Endothelial cell of umbilical vein (primary cell): ENCODE data around the gene LRP1. TPM values are rescaled to one million over a fixed set of nuclear protein-coding genes. Genes with fewer than 3 reads are reported as not detected.

Source experiments
- BruUV-seq: library from RNA; stranded (reverse); fragments of 400-500 nt; replicated peaks from 2 replicates; lab custom pipeline; 2021; lab: Mats Ljungman, UMichigan
- CTCF ChIA-PET: fragments of 300-600, 350-600 bp; sonication (Branson Sonifier 250); formaldehyde crosslinking; loops from one replicate; lab custom pipeline; 2021; ENCODE audit warnings: antibody characterized with exemption, inconsistent platforms; lab: Charles Lee
- POLR2A ChIA-PET: fragments of 300-600, 350-600 bp; sonication (Branson Sonifier 250); formaldehyde crosslinking; loops from one replicate; lab custom pipeline; 2021; ENCODE audit warnings: antibody characterized with exemption, inconsistent platforms; lab: Charles Lee
- DNase-seq: peaks from one replicate; pipeline ENCODE4 v3.0.0-alpha.2; 2011; ENCODE audit warnings: low read depth, low spot score
- FAIRE-seq: peaks from 2 replicates; lab custom pipeline; 2011; peaks lifted over from hg19 to GRCh38; lab: Jason Lieb, UNC
- H2AFZ ChIP-seq: 2 replicates; pipeline ENCODE4 v1.6.0; 2012; ENCODE audit warnings: low read depth, low read length, control low read depth, inconsistent platforms
- H3K27ac ChIP-seq: 2 replicates; pipeline ENCODE4 v1.5.1; 2011; ENCODE audit warnings: low read depth, mild to moderate bottlenecking, control low read depth, low read length, moderate library complexity; ENCODE audit not compliant: insufficient read depth
- H3K27me3 ChIP-seq, 2 experiments: 2 replicates each; pipeline versions ENCODE4 v1.6.0 to v1.6.1; 2011; ENCODE audit warnings: low read length in 2 of 2, mixed read lengths in 1 of 2; ENCODE audit not compliant: control insufficient read depth in 2 of 2, insufficient read depth in 2 of 2
- H3K36me3 ChIP-seq, 2 experiments: 2 replicates in 1 of 2; 3 replicates in 1 of 2; pipeline ENCODE4 v1.5.1; 2011; ENCODE audit warnings: low read length in 2 of 2, mild to moderate bottlenecking in 1 of 2, moderate library complexity in 1 of 2; ENCODE audit not compliant: control insufficient read depth in 2 of 2, insufficient read depth in 2 of 2; ENCODE audit errors: extremely low read depth in 1 of 2
- H3K4me1 ChIP-seq: 3 replicates; pipeline ENCODE4 v1.5.1; 2011; ENCODE audit warnings: mild to moderate bottlenecking, low read length; ENCODE audit not compliant: control insufficient read depth, insufficient read depth; ENCODE audit errors: extremely low read depth
- H3K4me2 ChIP-seq: 2 replicates; pipeline ENCODE4 v1.6.1; 2011; ENCODE audit warnings: low read length, control low read depth, mixed read lengths; ENCODE audit not compliant: insufficient read depth
- H3K4me3 ChIP-seq, 3 experiments: fragments of 200-600 bp in 1 of 3; sonication (generic), shearing (Covaris generic) in 1 of 3; replicated peaks in 1 of 3; 2 replicates each; pipeline ENCODE4 v1.5.1; 2011 to 2016; ENCODE audit warnings: control low read depth in 3 of 3, low read length in 3 of 3, mild to moderate bottlenecking in 2 of 3, inconsistent platforms in 1 of 3, low read depth in 1 of 3, moderate library complexity in 1 of 3; ENCODE audit not compliant: insufficient read depth in 1 of 3
- H3K79me2 ChIP-seq: 2 replicates; pipeline ENCODE4 v1.6.0; 2012; ENCODE audit warnings: low read length, inconsistent platforms; ENCODE audit not compliant: control insufficient read depth, insufficient read depth
- H3K9ac ChIP-seq: replicated peaks from 2 replicates; pipeline ENCODE3; 2011; ENCODE audit warnings: low read length, control low read depth; ENCODE audit not compliant: insufficient read depth; ENCODE audit errors: extremely low read depth
- H3K9me1 ChIP-seq: replicated peaks from 3 replicates; pipeline ENCODE4 v1.6.0; 2011; ENCODE audit warnings: mild to moderate bottlenecking, low read length; ENCODE audit not compliant: control insufficient read depth, insufficient read depth; ENCODE audit errors: extremely low read depth
- H3K9me3 ChIP-seq: replicated peaks from 2 replicates; pipeline ENCODE4 v1.5.1; 2012; ENCODE audit warnings: low read length, inconsistent platforms; ENCODE audit not compliant: control insufficient read depth, insufficient read depth
- H4K20me1 ChIP-seq: replicated peaks from 2 replicates; pipeline ENCODE3; 2011; ENCODE audit warnings: mild to moderate bottlenecking, low read length; ENCODE audit not compliant: control insufficient read depth, insufficient read depth; ENCODE audit errors: extremely low read depth
- EZH2 ChIP-seq: IDR thresholded peaks from 2 replicates; pipeline ENCODE4 v1.6.1; 2012; ENCODE audit warnings: borderline replicate concordance, low read depth, mild to moderate bottlenecking, moderate library complexity, low read length, inconsistent platforms; ENCODE audit not compliant: severe bottlenecking
- FOS ChIP-seq: IDR thresholded peaks from 2 replicates; pipeline ENCODE4 v1.6.1; 2011; ENCODE audit warnings: mild to moderate bottlenecking, low read length, moderate library complexity, borderline replicate concordance; ENCODE audit not compliant: insufficient read depth
- GATA2 ChIP-seq: IDR thresholded peaks from 2 replicates; pipeline ENCODE4 v1.7.0; 2011; ENCODE audit warnings: low read depth, mild to moderate bottlenecking, moderate library complexity, mixed read lengths, low read length; ENCODE audit not compliant: insufficient read length, insufficient read depth
- JUN ChIP-seq: IDR thresholded peaks from 2 replicates; pipeline ENCODE4 v1.6.1; 2011; ENCODE audit warnings: borderline replicate concordance, low read depth; ENCODE audit not compliant: insufficient read length, insufficient read depth
- MYC ChIP-seq: IDR thresholded peaks from one replicate; pipeline ENCODE4 v1.6.1; 2011; ENCODE audit warnings: mild to moderate bottlenecking, low read depth, low read length
- POLR2A ChIP-seq: IDR thresholded peaks from 2 replicates; pipeline ENCODE4 v1.6.1; 2012; ENCODE audit warnings: low read depth, mild to moderate bottlenecking, control low read depth, low read length
- POLR2AphosphoS5 ChIP-seq: IDR thresholded peaks from 2 replicates; pipeline ENCODE4 v1.6.1; 2012; ENCODE audit warnings: low read depth, mild to moderate bottlenecking, control low read depth, low read length, moderate library complexity; ENCODE audit not compliant: insufficient read depth
- dilution Hi-C: fragments of 300-500 bp; cut with MboI; formaldehyde crosslinking; loops from one replicate; pipeline ENCODE4 v1.15.0; 2019; ENCODE audit warnings: low sequenced_read_pairs; ENCODE audit not compliant: extremely low pct_ligation_motif_present
- intact Hi-C: fragments of 100-400 bp; cut with micrococcal nuclease; formaldehyde crosslinking; loops from one replicate; pipeline ENCODE4 v1.10.0; 2022
- polyA plus RNA-seq, 4 experiments: library from polyadenylated mRNA; depleted of rRNA in 3 of 4; stranded (reverse) in 3 of 4; unstranded in 1 of 4; fragments of >200 nt; gene quantifications; 2 replicates each; pipeline versions ENCODE4 v1.2.1 to v1.2.3, GENCODE V29; 2011 to 2012; ENCODE audit warnings: missing spikeins in 1 of 4
- total RNA-seq: library from RNA; stranded (reverse); gene quantifications from 2 replicates; pipeline ENCODE4 v1.2.3, GENCODE V29; 2021
- TF ChIP-seq, protein P1 (sequence below), 2 donors: IDR thresholded peaks; 1 replicate in 1 of 2; 2 replicates in 1 of 2; pipeline ENCODE4 v1.5.1; 2011; ENCODE audit warnings: low read length in 2 of 2, mild to moderate bottlenecking in 2 of 2, moderate library complexity in 2 of 2, control low read depth in 1 of 2, inconsistent platforms in 1 of 2, low read depth in 1 of 2; ENCODE audit not compliant: insufficient read depth in 1 of 2; ENCODE audit errors: extremely low read depth in 1 of 2
- TF ChIP-seq, protein P2 (sequence below): IDR thresholded peaks from 2 replicates; pipeline ENCODE4 v1.6.1; 2011; ENCODE audit not compliant: insufficient read depth, insufficient read length

The LRP1 gene
- total and polyA plus RNA-seq, 2 donors (not counting 3 experiments of a cell fraction or from before 2014, with no cell fraction given): 1.6 to 4.6 TPM

DNA sequence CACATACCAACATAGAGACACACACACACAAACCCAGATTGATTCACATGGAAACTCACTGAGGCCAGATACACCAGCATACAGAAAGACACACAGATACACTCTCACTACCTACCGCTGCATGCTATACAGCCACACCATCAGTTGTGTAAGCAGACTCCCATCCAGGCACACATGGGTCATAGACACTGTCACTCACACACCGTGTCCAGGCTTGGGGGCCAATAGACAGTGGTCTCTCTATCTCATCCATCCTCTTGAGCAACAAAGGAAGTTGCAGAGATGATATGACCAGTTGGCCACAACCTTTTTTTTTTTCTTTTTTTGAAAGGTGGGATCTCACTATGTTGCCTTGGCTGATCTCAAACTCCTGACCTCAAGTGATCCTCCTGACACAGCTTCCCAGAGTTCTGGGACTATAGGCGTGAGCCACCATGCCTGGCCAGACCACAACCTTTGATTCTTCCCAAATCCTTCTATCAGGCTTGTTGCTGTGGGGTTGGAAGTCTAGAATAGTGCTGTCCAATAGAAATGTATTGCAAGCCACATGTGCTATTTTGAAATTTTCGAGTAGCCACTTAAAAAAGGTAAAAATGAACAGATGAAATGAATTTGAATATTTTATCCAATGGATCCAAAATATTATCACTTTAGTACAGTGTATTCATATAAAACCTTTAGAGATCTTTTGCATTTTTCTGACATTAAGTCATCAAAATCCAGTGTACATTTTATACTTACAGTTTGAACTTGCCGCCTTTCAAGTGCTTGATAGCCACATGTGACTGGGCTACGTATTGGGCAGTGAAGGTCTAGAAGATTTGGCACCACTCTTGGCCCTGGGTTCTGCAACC is 11.7 kb downstream of the LRP1 start:
- Histone ChIP-seq H3K9me3 (no peaks in the 10 kb centered on the region), H3K27ac (no peak overlapping the region), H3K36me3 (no peaks in the 10 kb centered on the region), H2AFZ (no peak overlapping the region), H4K20me1 (no peaks in the 10 kb centered on the region), H3K79me2 (no peaks in the 10 kb centered on the region), H3K4me3 (no peak overlapping the region), H3K27me3 (peaks cover 7 to 10% of the 10 kb centered on the region in 2 experiments), H3K9ac (no peak overlapping the region), H3K9me1 (no peaks in the 10 kb centered on the region), H3K4me1 (no peaks in the 10 kb centered on the region), H3K4me2 (no peak overlapping the region)
- POLR2A ChIA-PET: no interaction called here
- TF ChIP-seq POLR2AphosphoS5 (no peak), GATA2 (no peak), JUN (no peak), POLR2A (no peak), EZH2 (no peak), FOS (no peak), MYC (no peak)
- TF ChIP-seq, protein P1, sequence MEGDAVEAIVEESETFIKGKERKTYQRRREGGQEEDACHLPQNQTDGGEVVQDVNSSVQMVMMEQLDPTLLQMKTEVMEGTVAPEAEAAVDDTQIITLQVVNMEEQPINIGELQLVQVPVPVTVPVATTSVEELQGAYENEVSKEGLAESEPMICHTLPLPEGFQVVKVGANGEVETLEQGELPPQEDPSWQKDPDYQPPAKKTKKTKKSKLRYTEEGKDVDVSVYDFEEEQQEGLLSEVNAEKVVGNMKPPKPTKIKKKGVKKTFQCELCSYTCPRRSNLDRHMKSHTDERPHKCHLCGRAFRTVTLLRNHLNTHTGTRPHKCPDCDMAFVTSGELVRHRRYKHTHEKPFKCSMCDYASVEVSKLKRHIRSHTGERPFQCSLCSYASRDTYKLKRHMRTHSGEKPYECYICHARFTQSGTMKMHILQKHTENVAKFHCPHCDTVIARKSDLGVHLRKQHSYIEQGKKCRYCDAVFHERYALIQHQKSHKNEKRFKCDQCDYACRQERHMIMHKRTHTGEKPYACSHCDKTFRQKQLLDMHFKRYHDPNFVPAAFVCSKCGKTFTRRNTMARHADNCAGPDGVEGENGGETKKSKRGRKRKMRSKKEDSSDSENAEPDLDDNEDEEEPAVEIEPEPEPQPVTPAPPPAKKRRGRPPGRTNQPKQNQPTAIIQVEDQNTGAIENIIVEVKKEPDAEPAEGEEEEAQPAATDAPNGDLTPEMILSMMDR (IDR thresholded peaks at IDR 0.05; ENCODE audit: extremely low read depth in 1 of 2, insufficient read depth in 1 of 2, low read depth in 1 of 2, low read length in 2 of 2): no peak
- TF ChIP-seq, protein P2, sequence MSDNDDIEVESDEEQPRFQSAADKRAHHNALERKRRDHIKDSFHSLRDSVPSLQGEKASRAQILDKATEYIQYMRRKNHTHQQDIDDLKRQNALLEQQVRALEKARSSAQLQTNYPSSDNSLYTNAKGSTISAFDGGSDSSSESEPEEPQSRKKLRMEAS: no peak
- FAIRE-seq (peak; percentile 8), DNase-seq (no peak)
- dilution Hi-C loops: no loop called here
- CTCF ChIA-PET: interaction anchor here (0.7 to 1.2 kb wide), 2 partner anchors 17 to 34 kb away, joined by 3 read pairs; no protein-coding TSS in a partner anchor
- intact Hi-C loops: no loop called here
- BruUV-seq: no TSS peak
